Tongue (tissue), 2 donors: ENCODE measurements around the gene NPM3. TPM values are rescaled to one million over a fixed set of nuclear protein-coding genes. Genes with fewer than 3 reads are reported as not detected.

ENCODE experiments used
- DNase-seq: peaks from one replicate; pipeline ENCODE4 v3.0.0-alpha.2; 2015
- total RNA-seq: library from RNA; depleted of rRNA; stranded (reverse); fragments of >200 nt; gene quantifications from one replicate; pipeline ENCODE4 v1.2.3, GENCODE V29; 2014

The NPM3 gene
- total RNA-seq, 1 donor from 2014 or later: 34.0 TPM

GRCh38 chr10:101758858-101759257 is 24.4 kb downstream of the NPM3 start:
- no peak for DNase-seq

DNA sequence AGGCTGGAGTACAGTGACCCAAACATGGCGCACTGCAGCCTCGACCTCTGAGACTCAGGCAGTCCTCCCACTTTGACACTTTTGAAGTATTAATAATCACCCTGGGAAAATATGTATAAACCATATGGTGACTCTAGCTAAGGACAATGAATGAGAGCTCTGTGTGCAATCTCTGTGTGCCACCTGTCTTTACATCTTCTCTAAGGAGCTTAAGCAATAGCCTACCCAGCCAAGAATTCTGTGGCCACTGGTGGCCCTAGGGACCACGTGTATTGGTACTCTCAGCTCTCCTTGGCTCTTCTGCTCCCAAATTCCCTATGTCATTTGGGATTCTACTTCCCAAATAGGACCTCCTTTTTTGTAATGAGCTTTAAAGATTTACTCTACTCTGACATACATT is 31.0 kb downstream of the NPM3 start:
- DNase-seq: no peak

DNA sequence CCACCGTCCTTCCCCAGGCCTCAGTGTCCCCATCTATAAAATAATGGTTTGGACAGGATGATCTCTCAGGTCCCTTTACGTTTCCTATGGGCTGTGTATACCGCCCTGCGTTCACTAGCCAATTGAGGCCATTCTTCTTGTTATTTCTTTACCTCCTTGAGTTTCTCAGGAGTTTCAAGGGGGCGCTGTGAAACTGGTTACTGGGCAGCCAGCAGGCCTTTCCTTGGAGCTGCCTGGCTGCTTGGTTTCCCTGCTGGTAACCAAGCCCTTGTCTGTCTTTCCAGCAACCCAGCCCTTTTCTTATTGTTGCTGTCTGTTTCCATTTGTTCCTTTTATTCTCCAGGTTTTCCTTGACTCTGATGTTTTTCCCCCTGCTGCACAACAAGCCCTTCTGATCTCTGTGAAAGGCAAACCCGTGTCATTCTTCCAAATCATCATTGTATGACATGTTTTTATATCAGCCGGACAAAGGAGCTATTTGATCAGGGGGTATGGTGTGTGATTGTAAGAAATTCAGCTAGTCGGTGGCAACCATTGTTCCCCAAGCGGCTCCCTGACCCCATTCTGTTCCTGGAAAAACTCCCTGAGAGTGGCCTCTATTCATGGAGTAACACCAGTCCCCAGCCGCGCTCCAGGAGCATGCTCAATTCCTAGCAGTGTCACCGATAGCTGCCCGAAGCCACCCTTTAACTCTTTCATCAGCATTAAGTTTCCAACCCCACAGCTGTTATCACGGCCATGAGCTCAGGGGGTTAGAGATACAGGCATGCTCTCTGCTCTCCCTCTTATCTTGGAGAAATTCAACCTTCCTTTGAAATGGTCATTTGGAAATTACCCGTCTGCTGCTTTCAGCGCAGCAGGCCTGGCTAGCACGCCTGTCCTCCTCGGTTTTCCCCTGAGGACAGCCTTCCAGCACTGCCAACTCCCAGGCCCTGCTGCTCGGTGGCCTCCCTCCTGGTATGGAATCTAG is 33.9 kb downstream of the NPM3 start:
- peak; percentile 55 for DNase-seq

DNA sequence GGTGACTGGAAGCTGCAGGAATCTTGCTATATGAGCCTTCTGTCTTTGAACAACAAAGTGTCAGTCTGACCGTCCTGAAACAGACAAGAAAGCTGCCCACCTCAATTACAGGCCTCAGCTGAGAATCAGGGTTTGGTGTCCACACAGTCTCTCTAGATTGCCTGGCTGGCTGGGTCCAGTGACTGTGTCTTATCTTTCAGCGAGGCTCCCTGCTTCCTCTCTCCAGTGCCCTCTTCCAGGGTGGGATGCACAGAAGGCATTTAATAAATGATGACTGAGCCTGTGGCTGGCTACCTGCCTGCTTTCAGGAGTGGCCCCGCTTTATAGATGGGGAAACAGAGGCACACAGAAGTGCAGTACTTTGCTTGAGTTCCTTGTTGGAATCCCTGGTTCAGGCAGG is 34.8 kb downstream of the NPM3 start:
- DNase-seq: no peak

DNA sequence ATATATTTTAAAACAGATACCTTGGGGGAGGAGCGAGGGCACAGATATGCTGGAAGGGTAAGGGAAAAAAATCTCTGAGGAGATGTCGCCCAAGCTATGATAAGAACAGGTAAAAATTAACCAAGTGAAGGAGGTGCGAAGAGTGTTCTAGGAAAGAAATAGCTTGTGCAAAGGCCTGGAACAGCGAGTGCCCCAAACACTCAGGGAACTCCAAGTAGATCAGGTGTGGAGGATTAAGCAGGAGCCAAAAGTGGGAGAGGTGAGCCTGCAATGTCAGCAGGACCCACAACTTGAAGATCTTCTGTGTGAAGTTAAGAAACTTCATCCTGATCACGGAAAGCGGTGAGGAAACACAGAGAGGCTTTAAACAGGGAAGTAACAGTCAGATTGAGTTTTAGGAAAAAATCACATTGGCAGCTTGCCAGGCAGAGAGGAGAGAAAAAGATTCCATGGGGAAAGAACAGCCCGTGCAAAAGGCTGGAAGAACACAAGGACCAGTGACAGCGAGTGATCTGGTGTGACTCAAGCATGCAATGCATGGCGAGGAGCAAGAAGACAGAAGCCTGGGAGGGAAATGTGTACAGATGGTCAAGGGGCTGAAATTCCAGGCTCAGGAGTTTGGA is 38.1 kb downstream of the NPM3 start:
- DNase-seq: peak; percentile 62

DNA sequence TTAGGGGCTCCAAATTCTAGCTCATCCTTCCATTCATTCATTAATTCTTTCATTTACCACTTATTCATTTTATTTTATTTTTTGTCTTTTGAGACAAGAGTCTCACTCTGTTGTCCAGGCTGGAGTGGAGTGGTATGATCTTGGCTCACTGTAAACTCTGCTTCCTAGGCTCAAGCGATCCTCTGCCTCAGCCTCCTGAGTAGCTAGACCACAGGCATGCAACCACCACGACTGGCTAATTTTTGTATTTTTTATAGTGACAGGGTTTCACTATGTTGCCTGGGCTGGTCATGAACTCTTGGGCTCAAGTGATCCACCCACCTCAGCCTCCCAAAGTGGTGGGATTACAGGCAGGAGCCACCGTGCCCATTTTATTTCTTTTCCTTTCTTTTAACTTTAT is 39.0 kb downstream of the NPM3 start:
- DNase-seq: no peak

GRCh38 chr10:101741938-101742337 is 41.3 kb downstream of the NPM3 start:
- no peak for DNase-seq

DNA sequence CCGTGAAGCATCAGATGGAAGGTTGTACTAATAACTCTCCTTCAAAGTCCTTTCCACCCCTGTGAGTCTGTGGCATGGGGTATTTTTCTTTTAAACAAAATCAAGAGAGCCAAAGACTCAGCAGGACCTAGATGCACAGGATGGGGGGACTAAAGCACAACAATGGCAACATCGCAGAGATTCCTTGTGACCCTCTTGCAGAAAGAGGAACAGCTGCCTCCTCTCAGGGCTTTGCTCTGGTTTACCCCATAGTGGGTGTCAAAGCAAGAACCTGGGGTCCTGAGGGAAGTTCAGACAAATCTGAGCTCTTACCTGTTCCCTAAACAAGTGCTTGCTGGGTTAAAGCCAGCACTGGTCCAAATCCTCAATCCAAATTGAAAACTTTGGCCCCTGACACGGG is 46.6 kb downstream of the NPM3 start:
- DNase-seq: no peak

DNA sequence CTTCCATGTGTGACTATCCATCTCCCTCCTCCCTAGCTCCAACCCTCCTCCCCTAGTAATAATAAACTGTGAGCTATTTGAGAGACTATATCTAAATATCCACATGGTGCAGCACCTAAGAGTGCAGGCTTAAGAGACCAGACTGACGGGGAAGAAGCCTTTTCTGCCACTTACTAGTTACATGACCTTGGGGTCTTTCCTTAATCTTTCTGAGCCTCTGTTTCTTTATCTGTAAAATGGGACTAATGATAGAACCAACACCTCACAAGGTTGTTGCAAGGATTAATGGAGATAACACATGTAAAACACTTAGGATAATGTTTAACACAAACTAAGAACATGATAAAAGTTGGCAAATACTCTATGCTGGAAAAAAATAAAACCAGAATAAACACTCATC is 51.1 kb downstream of the NPM3 start:
- DNase-seq: no peak

Other genes starting within 250 kb of the NPM3 start
- 12.3 TPM for gene POLL, start 195.2 kb downstream of the NPM3 start, total RNA-seq
- gene DPCD, start 195.1 kb downstream of the NPM3 start, total RNA-seq: 18.1 TPM
- 71.1 TPM for gene FBXW4, start 88.3 kb downstream of the NPM3 start, total RNA-seq
- gene FGF8, start 7.3 kb downstream of the NPM3 start, total RNA-seq: not detected
- gene OGA, start 35.0 kb upstream of the NPM3 start, total RNA-seq: 191 TPM
- 0.92 TPM for gene KCNIP2, start 60.4 kb upstream of the NPM3 start, total RNA-seq